Measurements from ENCODE around the gene AGPAT3. TPM values are rescaled to one million over a fixed set of nuclear protein-coding genes. Genes with fewer than 3 reads are reported as not detected.

AGPAT3 gene
- total RNA-seq, 4 donors from 2014 or later: 40.6 to 80.5 (median 65.3) TPM

DNA sequence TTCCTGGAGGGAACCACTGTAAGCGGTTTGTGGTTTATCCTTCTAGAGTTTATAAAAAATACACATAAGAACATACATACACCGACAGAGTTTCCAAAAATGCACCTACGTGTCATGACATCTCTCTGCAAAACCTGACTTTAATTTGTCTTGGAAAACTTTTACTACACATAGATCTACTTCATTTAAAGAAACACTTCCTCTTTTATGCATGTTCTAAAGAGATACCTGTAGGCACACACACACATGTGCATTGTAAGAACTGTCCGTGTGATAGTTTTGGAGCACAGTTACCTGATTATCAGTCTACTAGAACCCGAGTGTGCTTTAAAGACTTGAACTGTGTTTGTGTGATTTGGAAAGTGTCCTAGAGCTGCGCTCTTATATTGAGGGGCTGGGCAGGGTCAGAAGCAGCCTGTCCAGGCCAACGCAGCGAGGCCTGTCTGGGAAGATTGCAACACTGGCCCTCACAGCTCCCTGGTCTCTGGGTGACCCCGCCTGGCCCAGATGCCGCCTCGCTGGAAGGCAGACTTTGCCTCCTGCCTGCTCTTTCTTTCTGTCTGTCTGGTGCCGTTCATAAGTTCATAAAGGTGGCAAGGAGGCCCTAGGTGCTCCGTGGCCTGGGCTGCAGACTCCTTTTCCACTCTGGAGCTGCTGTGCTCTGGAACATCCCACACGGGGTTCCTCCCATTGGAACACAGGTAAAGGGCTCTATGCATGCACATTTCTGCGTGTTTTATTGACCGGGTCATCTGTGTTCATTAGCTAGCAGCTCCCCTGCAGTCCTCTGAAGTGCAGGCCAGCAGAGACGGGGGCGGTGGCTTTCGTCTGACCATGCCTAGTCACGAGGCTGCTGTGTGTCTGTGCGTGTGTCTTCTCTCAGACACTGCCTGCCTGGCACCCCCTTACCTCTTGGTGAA, 46.3 kb downstream of the AGPAT3 start:
- TF ChIP-seq, protein P1, sequence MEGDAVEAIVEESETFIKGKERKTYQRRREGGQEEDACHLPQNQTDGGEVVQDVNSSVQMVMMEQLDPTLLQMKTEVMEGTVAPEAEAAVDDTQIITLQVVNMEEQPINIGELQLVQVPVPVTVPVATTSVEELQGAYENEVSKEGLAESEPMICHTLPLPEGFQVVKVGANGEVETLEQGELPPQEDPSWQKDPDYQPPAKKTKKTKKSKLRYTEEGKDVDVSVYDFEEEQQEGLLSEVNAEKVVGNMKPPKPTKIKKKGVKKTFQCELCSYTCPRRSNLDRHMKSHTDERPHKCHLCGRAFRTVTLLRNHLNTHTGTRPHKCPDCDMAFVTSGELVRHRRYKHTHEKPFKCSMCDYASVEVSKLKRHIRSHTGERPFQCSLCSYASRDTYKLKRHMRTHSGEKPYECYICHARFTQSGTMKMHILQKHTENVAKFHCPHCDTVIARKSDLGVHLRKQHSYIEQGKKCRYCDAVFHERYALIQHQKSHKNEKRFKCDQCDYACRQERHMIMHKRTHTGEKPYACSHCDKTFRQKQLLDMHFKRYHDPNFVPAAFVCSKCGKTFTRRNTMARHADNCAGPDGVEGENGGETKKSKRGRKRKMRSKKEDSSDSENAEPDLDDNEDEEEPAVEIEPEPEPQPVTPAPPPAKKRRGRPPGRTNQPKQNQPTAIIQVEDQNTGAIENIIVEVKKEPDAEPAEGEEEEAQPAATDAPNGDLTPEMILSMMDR (IDR thresholded peaks at IDR 0.05): peak in 3 of 6 experiments; percentile 41 to 59 (median 45)
- TF ChIP-seq POLR2A (IDR thresholded peaks at IDR 0.05): no peak
- H3K4me1 ChIP-seq: peaks cover 39 to 49% of the 10 kb centered on the region in 2 donors
- no peak overlapping the region for H3K4me3 ChIP-seq (replicated peaks in 1 of 3)
- H3K9me3 ChIP-seq: no peaks in the 10 kb centered on the region
- no peaks in the 10 kb centered on the region for H3K36me3 ChIP-seq
- WGBS, 2 donors: 45 to 52% methylated on average over 11 to 20 of the region's 21 CpGs
- H3K27me3 ChIP-seq: no peaks in the 10 kb centered on the region
- peak overlapping the region in 2 of 3 donors; percentile 61 to 71 for H3K27ac ChIP-seq
- intact Hi-C loops (cut with DNase I): no loop called here
- DNase-seq: peak; percentile 92 to 93

GRCh38 chr21:43911935-43912487, 47.0 kb downstream of the AGPAT3 start:
- intact Hi-C loops (cut with DNase I): no loop called here
- DNase-seq: no peak
- Histone ChIP-seq H3K4me1 (peaks cover 39 to 49% of the 10 kb centered on the region in 2 donors), H3K27me3 (no peaks in the 10 kb centered on the region), H3K9me3 (no peaks in the 10 kb centered on the region), H3K4me3 (replicated peaks in 1 of 3) (no peak overlapping the region), H3K27ac (peak overlapping the region in 2 of 3 donors; percentile 61 to 71), H3K36me3 (no peaks in the 10 kb centered on the region)
- TF ChIP-seq, protein P1 (IDR thresholded peaks at IDR 0.05): no peak
- no peak for TF ChIP-seq POLR2A (IDR thresholded peaks at IDR 0.05)
- WGBS, 2 donors: 95 to 97% methylated on average over 13 to 15 of the region's 17 CpGs

DNA sequence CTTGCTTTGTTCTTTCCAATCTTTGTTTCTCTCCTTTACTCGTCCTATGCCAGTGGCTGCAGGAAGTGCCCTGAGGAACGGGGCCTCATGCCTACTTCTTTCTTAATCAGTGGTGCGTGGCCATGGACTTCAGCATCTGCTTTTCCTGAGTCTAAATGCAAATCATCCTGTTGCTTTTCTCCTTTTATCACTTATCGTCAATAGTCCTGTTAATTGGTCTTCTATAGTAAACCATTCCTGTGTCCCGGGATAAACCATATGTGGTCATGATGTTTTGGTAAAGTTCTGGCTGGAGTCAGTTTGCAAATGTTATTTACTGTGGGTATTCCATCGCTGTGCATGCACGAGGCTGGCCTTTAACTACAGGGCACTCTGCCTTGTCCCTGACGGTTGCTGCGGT, 47.5 kb downstream of the AGPAT3 start:
- intact Hi-C loops (cut with DNase I): no loop called here
- H3K36me3 ChIP-seq: no peaks in the 10 kb centered on the region
- peaks cover 38 to 48% of the 10 kb centered on the region in 2 donors for H3K4me1 ChIP-seq
- TF ChIP-seq, protein P1 (IDR thresholded peaks at IDR 0.05): no peak
- no peak for TF ChIP-seq POLR2A (IDR thresholded peaks at IDR 0.05)
- no peak overlapping the region for H3K4me3 ChIP-seq (replicated peaks in 1 of 3)
- no peak for DNase-seq
- no peaks in the 10 kb centered on the region for H3K27me3 ChIP-seq
- no peaks in the 10 kb centered on the region for H3K9me3 ChIP-seq
- H3K27ac ChIP-seq: peak overlapping the region in 2 of 3 donors; percentile 61 to 71
- 87 to 92% methylated on average over 9 of the region's 9 CpGs for WGBS, 2 donors

DNA sequence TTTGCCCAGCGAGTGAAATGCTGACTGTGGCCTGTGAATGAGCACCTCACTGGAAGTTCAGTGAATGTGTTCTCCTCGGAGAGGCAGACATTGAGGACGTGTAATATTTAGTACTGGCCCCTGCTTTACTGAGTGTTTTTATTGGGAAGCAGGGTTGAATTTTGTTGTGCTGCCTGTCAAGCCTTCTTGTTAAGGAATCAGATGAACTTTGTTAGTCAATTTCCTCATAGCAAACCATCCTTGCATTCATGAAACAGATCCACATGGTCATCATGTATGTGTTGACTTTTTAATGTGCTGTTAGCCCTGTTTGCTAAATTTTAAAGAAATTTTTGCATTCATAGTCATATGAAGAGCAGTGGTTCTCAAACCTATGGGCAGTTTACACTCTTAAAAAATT, 47.9 kb downstream of the AGPAT3 start:
- Histone ChIP-seq H3K4me3 (replicated peaks in 1 of 3) (no peak overlapping the region), H3K4me1 (peaks cover 33 to 45% of the 10 kb centered on the region in 2 donors), H3K9me3 (no peaks in the 10 kb centered on the region), H3K27me3 (no peaks in the 10 kb centered on the region), H3K36me3 (no peaks in the 10 kb centered on the region), H3K27ac (peak overlapping the region in 1 of 3 donors; percentile 71)
- no peak for DNase-seq
- 100% methylated on average over 3 of the region's 3 CpGs for WGBS, 2 donors
- intact Hi-C loops (cut with DNase I): no loop called here
- TF ChIP-seq, protein P1 (IDR thresholded peaks at IDR 0.05): no peak
- TF ChIP-seq POLR2A (IDR thresholded peaks at IDR 0.05): no peak

GRCh38 chr21:43913928-43914327, 48.9 kb downstream of the AGPAT3 start:
- intact Hi-C loops (cut with DNase I): no loop called here

More at GRCh38 chr21:43913928-43914327, 48.9 kb downstream of the AGPAT3 start:
- no peaks in the 10 kb centered on the region for H3K36me3 ChIP-seq
- TF ChIP-seq POLR2A (IDR thresholded peaks at IDR 0.05): no peak
- TF ChIP-seq, protein P1 (IDR thresholded peaks at IDR 0.05): no peak
- no peaks in the 10 kb centered on the region for H3K27me3 ChIP-seq
- H3K9me3 ChIP-seq: no peaks in the 10 kb centered on the region
- peak overlapping the region in 1 of 3 donors; percentile 17 for H3K27ac ChIP-seq
- WGBS, 2 donors: 75 to 77% methylated on average over 6 of the region's 6 CpGs
- H3K4me1 ChIP-seq: peaks cover 26 to 43% of the 10 kb centered on the region in 2 donors
- H3K4me3 ChIP-seq (replicated peaks in 1 of 3): no peak overlapping the region
- DNase-seq: no peak
